ENCODE measurements around the gene UVRAG.

The UVRAG gene

DNA sequence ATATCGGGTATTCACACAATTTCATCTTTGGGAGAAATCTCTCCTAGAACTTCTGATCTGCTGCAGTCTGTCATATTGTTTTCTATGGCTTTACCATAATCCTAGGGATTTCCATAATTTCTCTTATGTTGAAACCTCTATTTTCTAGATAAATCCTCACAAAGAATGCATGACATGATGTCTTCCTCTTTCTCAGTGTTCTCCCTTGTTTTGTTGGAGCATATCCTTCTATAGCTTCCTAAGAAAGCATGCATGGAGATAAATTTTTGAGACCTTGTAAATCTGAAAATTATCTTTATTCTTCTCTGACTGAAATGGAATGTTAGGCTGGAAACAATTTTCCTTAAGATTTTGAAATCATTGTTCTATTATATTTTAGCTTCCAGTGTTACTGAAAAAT lies 275.8 kb downstream of the UVRAG start:
- Histone ChIP-seq H3K27me3 (ENCODE audit: control insufficient read depth in 1 of 2, insufficient read depth in 1 of 2, low read length in 2 of 2) (no peaks in the 10 kb centered on the region), H2AK5ac (ENCODE audit: low read length, severe bottlenecking) (no peak overlapping the region), H3K9ac (ENCODE audit: low read length) (no peak overlapping the region), H2BK15ac (ENCODE audit: low read depth, poor library complexity, severe bottlenecking) (no peak overlapping the region), H3K9me3 (ENCODE audit: control insufficient read depth, low read length) (peaks cover 12% of the 10 kb centered on the region), H3K4me1 (ENCODE audit: control insufficient read depth, insufficient read depth, low read depth, low read length) (no peaks in the 10 kb centered on the region), H4K8ac (ENCODE audit: low read length) (no peak overlapping the region), H3K14ac (ENCODE audit: low read length in 2 of 2) (no peak overlapping the region), H2BK5ac (ENCODE audit: low read depth, low read length, poor library complexity, severe bottlenecking) (no peak overlapping the region), H2BK120ac (ENCODE audit: low read depth, low read length) (no peak overlapping the region), H3K4me2 (ENCODE audit: low read length, poor library complexity, severe bottlenecking) (no peak overlapping the region), H3K18ac (ENCODE audit: low read depth in 1 of 2, low read length in 2 of 2) (no peak overlapping the region), H3K36me3 (ENCODE audit: control insufficient read depth in 1 of 2, insufficient read depth in 2 of 2, low read depth in 1 of 2, low read length in 2 of 2) (peaks cover 0 to 7% of the 10 kb centered on the region in 2 experiments), H3K4ac (ENCODE audit: low read depth in 1 of 2, low read length in 2 of 2) (no peak overlapping the region), H3K79me1 (replicated peaks; ENCODE audit: low read length, poor library complexity, severe bottlenecking) (no peaks in the 10 kb centered on the region), H3K27ac (ENCODE audit: low read length, poor library complexity, severe bottlenecking) (no peak overlapping the region), H2BK12ac (ENCODE audit: low read length in 2 of 2) (no peak overlapping the region), H4K91ac (ENCODE audit: low read length) (no peak overlapping the region), H3K23ac (ENCODE audit: low read length in 2 of 2) (no peak overlapping the region), H2AFZ (ENCODE audit: low read depth, low read length) (no peak overlapping the region), H3K4me3 (ENCODE audit: insufficient read depth in 1 of 2, low read depth in 1 of 2, low read length in 2 of 2) (no peak overlapping the region)
- no peak for DNase-seq
- WGBS = 100% methylated on average over 1 of the region's 1 CpG

DNA sequence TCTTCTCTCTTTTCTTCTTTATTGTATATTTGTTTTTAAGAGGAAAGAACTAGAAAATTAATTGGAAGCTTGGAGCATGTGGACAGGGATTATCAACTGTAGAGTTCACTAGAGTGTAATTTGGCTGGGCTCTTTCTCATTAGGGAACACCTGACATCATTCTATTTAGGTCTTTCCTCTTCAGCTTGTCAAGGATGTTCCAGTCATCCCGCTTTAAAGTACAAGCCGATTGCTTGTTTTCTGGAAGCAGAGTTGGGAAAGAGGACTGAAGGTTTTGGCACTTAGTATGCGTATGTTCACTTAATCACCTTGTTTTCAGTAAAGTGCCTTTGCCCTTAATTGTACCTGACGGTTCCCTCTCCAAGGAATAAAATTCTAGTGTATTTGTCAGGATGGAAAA lies 279.7 kb downstream of the UVRAG start:
- H3K9me3 ChIP-seq (ENCODE audit: control insufficient read depth, low read length) = peaks cover 12% of the 10 kb centered on the region
- no peak overlapping the region for H2AK5ac ChIP-seq (ENCODE audit: low read length, severe bottlenecking)
- H2BK5ac ChIP-seq (ENCODE audit: low read depth, low read length, poor library complexity, severe bottlenecking) = no peak overlapping the region
- H3K4me1 ChIP-seq (ENCODE audit: control insufficient read depth, insufficient read depth, low read depth, low read length) = no peaks in the 10 kb centered on the region
- 99% methylated on average over 4 of the region's 4 CpGs for WGBS
- H4K8ac ChIP-seq (ENCODE audit: low read length) = no peak overlapping the region
- H2AFZ ChIP-seq (ENCODE audit: low read depth, low read length) = no peak overlapping the region
- peaks cover 5% of the 10 kb centered on the region for H3K79me1 ChIP-seq (replicated peaks; ENCODE audit: low read length, poor library complexity, severe bottlenecking)
- peaks cover 0 to 9% of the 10 kb centered on the region in 2 experiments for H3K36me3 ChIP-seq (ENCODE audit: control insufficient read depth in 1 of 2, insufficient read depth in 2 of 2, low read depth in 1 of 2, low read length in 2 of 2)
- no peak overlapping the region for H4K91ac ChIP-seq (ENCODE audit: low read length)
- no peak for DNase-seq
- H3K4me2 ChIP-seq (ENCODE audit: low read length, poor library complexity, severe bottlenecking) = no peak overlapping the region
- no peak overlapping the region for H3K9ac ChIP-seq (ENCODE audit: low read length)
- no peak overlapping the region for H3K14ac ChIP-seq (ENCODE audit: low read length in 2 of 2)
- H3K23ac ChIP-seq (ENCODE audit: low read length in 2 of 2) = no peak overlapping the region
- no peak overlapping the region for H3K27ac ChIP-seq (ENCODE audit: low read length, poor library complexity, severe bottlenecking)
- H2BK120ac ChIP-seq (ENCODE audit: low read depth, low read length) = no peak overlapping the region
- H3K4ac ChIP-seq (ENCODE audit: low read depth in 1 of 2, low read length in 2 of 2) = no peak overlapping the region
- no peak overlapping the region for H3K18ac ChIP-seq (ENCODE audit: low read depth in 1 of 2, low read length in 2 of 2)
- H3K4me3 ChIP-seq (ENCODE audit: insufficient read depth in 1 of 2, low read depth in 1 of 2, low read length in 2 of 2) = no peak overlapping the region
- H3K27me3 ChIP-seq (ENCODE audit: control insufficient read depth in 1 of 2, insufficient read depth in 1 of 2, low read length in 2 of 2) = no peaks in the 10 kb centered on the region
- no peak overlapping the region for H2BK12ac ChIP-seq (ENCODE audit: low read length in 2 of 2)
- H2BK15ac ChIP-seq (ENCODE audit: low read depth, poor library complexity, severe bottlenecking) = no peak overlapping the region

DNA sequence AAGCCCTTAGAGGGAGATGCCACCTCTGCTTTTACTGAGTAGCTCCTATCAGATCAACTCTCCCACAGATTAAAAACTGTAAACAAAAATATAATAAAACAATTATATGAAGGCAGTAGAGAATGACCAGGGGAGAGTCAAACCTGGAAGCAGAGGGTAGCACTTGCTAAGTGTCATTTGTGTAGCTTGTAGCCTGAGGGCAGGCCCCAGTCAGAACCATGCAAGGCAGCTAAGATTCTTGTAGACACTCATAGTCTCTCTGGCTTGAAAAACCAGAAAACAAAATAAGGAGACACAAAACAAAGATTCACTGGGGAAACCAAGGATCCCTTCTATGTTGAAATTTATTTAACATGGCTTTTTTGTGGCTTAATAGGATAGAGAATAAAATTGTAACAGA lies 280.9 kb downstream of the UVRAG start:
- H3K4me3 ChIP-seq (ENCODE audit: insufficient read depth in 1 of 2, low read depth in 1 of 2, low read length in 2 of 2) = no peak overlapping the region
- no peak overlapping the region for H4K91ac ChIP-seq (ENCODE audit: low read length)
- no peak overlapping the region for H2BK12ac ChIP-seq (ENCODE audit: low read length in 2 of 2)
- H3K79me1 ChIP-seq (replicated peaks; ENCODE audit: low read length, poor library complexity, severe bottlenecking) = peaks cover 5% of the 10 kb centered on the region
- H3K27me3 ChIP-seq (ENCODE audit: control insufficient read depth in 1 of 2, insufficient read depth in 1 of 2, low read length in 2 of 2) = no peaks in the 10 kb centered on the region
- no peak overlapping the region for H3K27ac ChIP-seq (ENCODE audit: low read length, poor library complexity, severe bottlenecking)
- H3K4ac ChIP-seq (ENCODE audit: low read depth in 1 of 2, low read length in 2 of 2) = no peak overlapping the region
- H3K14ac ChIP-seq (ENCODE audit: low read length in 2 of 2) = no peak overlapping the region
- no peaks in the 10 kb centered on the region for H3K4me1 ChIP-seq (ENCODE audit: control insufficient read depth, insufficient read depth, low read depth, low read length)
- H2BK120ac ChIP-seq (ENCODE audit: low read depth, low read length) = no peak overlapping the region
- peaks cover 0 to 3% of the 10 kb centered on the region in 2 experiments for H3K36me3 ChIP-seq (ENCODE audit: control insufficient read depth in 1 of 2, insufficient read depth in 2 of 2, low read depth in 1 of 2, low read length in 2 of 2)
- H3K23ac ChIP-seq (ENCODE audit: low read length in 2 of 2) = no peak overlapping the region
- H2BK5ac ChIP-seq (ENCODE audit: low read depth, low read length, poor library complexity, severe bottlenecking) = no peak overlapping the region
- no peak overlapping the region for H2BK15ac ChIP-seq (ENCODE audit: low read depth, poor library complexity, severe bottlenecking)
- H2AFZ ChIP-seq (ENCODE audit: low read depth, low read length) = no peak overlapping the region
- H3K9ac ChIP-seq (ENCODE audit: low read length) = no peak overlapping the region
- H4K8ac ChIP-seq (ENCODE audit: low read length) = no peak overlapping the region
- H3K9me3 ChIP-seq (ENCODE audit: control insufficient read depth, low read length) = peaks cover 3% of the 10 kb centered on the region
- H3K18ac ChIP-seq (ENCODE audit: low read depth in 1 of 2, low read length in 2 of 2) = no peak overlapping the region
- H2AK5ac ChIP-seq (ENCODE audit: low read length, severe bottlenecking) = no peak overlapping the region
- no peak overlapping the region for H3K4me2 ChIP-seq (ENCODE audit: low read length, poor library complexity, severe bottlenecking)
- no peak for DNase-seq

DNA sequence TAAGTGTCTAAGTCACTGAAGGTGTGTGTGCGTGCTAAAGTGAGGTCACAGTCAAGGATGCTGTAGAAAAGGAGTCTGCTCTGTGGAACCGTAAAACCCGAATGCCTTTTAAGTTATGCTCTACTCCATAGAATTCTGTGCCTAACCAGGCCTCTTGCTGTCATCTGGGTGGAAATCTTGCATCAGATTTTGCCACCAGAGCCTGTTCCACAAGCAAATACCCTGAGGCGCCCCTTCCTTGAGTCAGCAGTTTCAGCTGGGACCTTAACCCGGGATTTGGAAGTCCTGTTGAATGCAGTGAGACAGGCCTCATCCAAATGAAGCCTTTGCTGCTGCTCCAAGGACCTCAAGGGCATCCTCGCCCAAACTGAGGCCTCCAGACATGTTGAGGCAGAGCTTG lies 281.5 kb downstream of the UVRAG start:
- no peak for DNase-seq
- 96% methylated on average over 6 of the region's 6 CpGs for WGBS
- Histone ChIP-seq H3K9me3 (ENCODE audit: control insufficient read depth, low read length) (no peaks in the 10 kb centered on the region), H3K27me3 (ENCODE audit: control insufficient read depth in 1 of 2, insufficient read depth in 1 of 2, low read length in 2 of 2) (no peaks in the 10 kb centered on the region), H3K79me1 (replicated peaks; ENCODE audit: low read length, poor library complexity, severe bottlenecking) (peaks cover 5% of the 10 kb centered on the region), H3K9ac (ENCODE audit: low read length) (no peak overlapping the region), H3K4me1 (ENCODE audit: control insufficient read depth, insufficient read depth, low read depth, low read length) (no peaks in the 10 kb centered on the region), H2BK120ac (ENCODE audit: low read depth, low read length) (no peak overlapping the region), H4K91ac (ENCODE audit: low read length) (no peak overlapping the region), H3K23ac (ENCODE audit: low read length in 2 of 2) (no peak overlapping the region), H2BK12ac (ENCODE audit: low read length in 2 of 2) (no peak overlapping the region), H2BK15ac (ENCODE audit: low read depth, poor library complexity, severe bottlenecking) (no peak overlapping the region), H3K4me2 (ENCODE audit: low read length, poor library complexity, severe bottlenecking) (no peak overlapping the region), H4K8ac (ENCODE audit: low read length) (no peak overlapping the region), H2BK5ac (ENCODE audit: low read depth, low read length, poor library complexity, severe bottlenecking) (no peak overlapping the region), H3K4ac (ENCODE audit: low read depth in 1 of 2, low read length in 2 of 2) (no peak overlapping the region), H2AFZ (ENCODE audit: low read depth, low read length) (no peak overlapping the region), H3K27ac (ENCODE audit: low read length, poor library complexity, severe bottlenecking) (no peak overlapping the region), H3K14ac (ENCODE audit: low read length in 2 of 2) (no peak overlapping the region), H3K36me3 (ENCODE audit: control insufficient read depth in 1 of 2, insufficient read depth in 2 of 2, low read depth in 1 of 2, low read length in 2 of 2) (peaks cover 0 to 3% of the 10 kb centered on the region in 2 experiments), H3K4me3 (ENCODE audit: insufficient read depth in 1 of 2, low read depth in 1 of 2, low read length in 2 of 2) (no peak overlapping the region), H3K18ac (ENCODE audit: low read depth in 1 of 2, low read length in 2 of 2) (no peak overlapping the region), H2AK5ac (ENCODE audit: low read length, severe bottlenecking) (no peak overlapping the region)

Measured in mesenchymal stem cell (in vitro differentiated cells and primary cell).